ENCODE measurements around the gene ENDOV.

The ENDOV gene

GRCh38 chr17:80414803-80415625, at the start of gene ENDOV:
TSS of gene ENDOV (plus strand) at chr17:80415167. CDS start at chr17:80415195, 28 bp downstream.
- DNase-seq, result peak; percentile 94

GRCh38 chr17:80365983-80366382, 49.0 kb upstream of the ENDOV start:
- no peak for DNase-seq

- DNase-seq, result no peak
Observed at GRCh38 chr17:80367503-80367902, 47.5 kb upstream of the ENDOV start.

GRCh38 chr17:80371196-80371595, 43.8 kb upstream of the ENDOV start:
- DNase-seq, result no peak

- DNase-seq, result no peak
Observed at GRCh38 chr17:80372456-80372855, 42.5 kb upstream of the ENDOV start.

- no peak for DNase-seq
Observed at GRCh38 chr17:80372922-80373570, 41.9 kb upstream of the ENDOV start.

- DNase-seq, result no peak
Observed at GRCh38 chr17:80374039-80374731, 40.8 kb upstream of the ENDOV start.

- no peak for DNase-seq
Observed at GRCh38 chr17:80374732-80375585, 40.0 kb upstream of the ENDOV start.

- DNase-seq, result no peak
Observed at GRCh38 chr17:80376531-80376930, 38.4 kb upstream of the ENDOV start.

- no peak for DNase-seq
Observed at GRCh38 chr17:80377798-80378197, 37.2 kb upstream of the ENDOV start.

GRCh38 chr17:80379348-80379747, 35.6 kb upstream of the ENDOV start:
- DNase-seq, result no peak

GRCh38 chr17:80380068-80380467, 34.9 kb upstream of the ENDOV start:
- DNase-seq, result no peak

GRCh38 chr17:80380555-80381002, 34.4 kb upstream of the ENDOV start:
- no peak for DNase-seq

- no peak for DNase-seq
Observed at GRCh38 chr17:80381416-80381923, 33.5 kb upstream of the ENDOV start.

GRCh38 chr17:80382446-80382845, 32.5 kb upstream of the ENDOV start:
- no peak for DNase-seq

- DNase-seq, result no peak
Observed at GRCh38 chr17:80382956-80383355, 32.0 kb upstream of the ENDOV start.

GRCh38 chr17:80384078-80384960, 30.6 kb upstream of the ENDOV start:
- no peak for DNase-seq

GRCh38 chr17:80385046-80385445, 29.9 kb upstream of the ENDOV start:
- no peak for DNase-seq

- no peak for DNase-seq
Observed at GRCh38 chr17:80386341-80386740, 28.6 kb upstream of the ENDOV start.

- DNase-seq, result no peak
Observed at GRCh38 chr17:80387071-80387470, 27.9 kb upstream of the ENDOV start.

GRCh38 chr17:80388175-80388574, 26.8 kb upstream of the ENDOV start:
- no peak for DNase-seq

Data from fibroblast of skin of right biceps (primary cell).